ENCODE measurements around the gene YTHDF1. TPM values are rescaled to one million over a fixed set of nuclear protein-coding genes. Genes with fewer than 3 reads are reported as not detected.

The YTHDF1 gene
- total RNA-seq, 1 experiment from 2014 or later, result 85.4 TPM

GRCh38 chr20:63227260-63227659 is 11.3 kb upstream of the YTHDF1 start:
- no peaks in the 10 kb centered on the region for H3K27me3 ChIP-seq (ENCODE audit: insufficient read depth, low read length)

More at GRCh38 chr20:63227260-63227659, 11.3 kb upstream of the YTHDF1 start:
- no peaks in the 10 kb centered on the region for H3K36me3 Mint-ChIP-seq (ENCODE audit: insufficient read depth in 1 of 3, low read depth in 3 of 3)
- Histone ChIP-seq H4K8ac (replicated peaks; ENCODE audit: insufficient read length, low read depth, low read length) (no peak overlapping the region), H3T11ph (ENCODE audit: low read length) (no peak overlapping the region), H2BK5ac (ENCODE audit: insufficient read length, low read length) (no peak overlapping the region), H2BK20ac (ENCODE audit: low read depth, low read length, poor library complexity, severe bottlenecking) (no peak overlapping the region), H3K56ac (ENCODE audit: insufficient read length, low read depth, low read length) (no peak overlapping the region), H3K79me1 (ENCODE audit: insufficient read depth, low read depth, low read length, poor library complexity, severe bottlenecking) (no peaks in the 10 kb centered on the region), H3K18ac (ENCODE audit: insufficient read length, low read depth, low read length) (no peak overlapping the region), H3K14ac (ENCODE audit: insufficient read depth, low read length) (no peak overlapping the region), H2AFZ (ENCODE audit: low read length) (no peak overlapping the region), H3K27ac (ENCODE audit: insufficient read length, low read depth, low read length) (no peak overlapping the region), H3K9ac (ENCODE audit: extremely low read depth, insufficient read length, low read length) (no peak overlapping the region), H3K4me2 (ENCODE audit: insufficient read depth, insufficient read length, low read length) (no peak overlapping the region), H3K23ac (ENCODE audit: insufficient read length, low read depth, low read length) (no peak overlapping the region), H4K20me1 (ENCODE audit: control insufficient read depth, insufficient read depth, insufficient read length) (no peaks in the 10 kb centered on the region), H2AK5ac (ENCODE audit: insufficient read length, low read length) (no peak overlapping the region), H4K5ac (ENCODE audit: insufficient read length, low read depth, low read length) (no peak overlapping the region), H2BK120ac (ENCODE audit: low read depth, low read length, poor library complexity, severe bottlenecking) (no peak overlapping the region), H2BK12ac (ENCODE audit: insufficient read length, low read depth, low read length) (no peak overlapping the region), H4K91ac (ENCODE audit: insufficient read length, low read depth, low read length) (no peak overlapping the region), H3K4me1 (ENCODE audit: insufficient read depth, low read length) (no peaks in the 10 kb centered on the region; the same call in 1 of the 2 replicates), H3K9me3 (ENCODE audit: control insufficient read depth, low read depth, low read length) (no peaks in the 10 kb centered on the region), H3K4ac (ENCODE audit: low read depth, low read length) (no peak overlapping the region), H3K79me2 (ENCODE audit: insufficient read depth, low read length) (no peaks in the 10 kb centered on the region), H2BK15ac (ENCODE audit: low read depth, low read length) (no peak overlapping the region), H3K23me2 (ENCODE audit: insufficient read length, low read depth, low read length, poor library complexity, severe bottlenecking) (no peaks in the 10 kb centered on the region)
- WGBS (ENCODE audit: extremely low coverage, insufficient read length, low lambda C conversion rate), result no CpG with 5 or more reads among the region's 5 CpGs
- peaks cover 23% of the 10 kb centered on the region for H3K27me3 Mint-ChIP-seq (ENCODE audit: low read depth)
- H3K27ac Mint-ChIP-seq, result no peak overlapping the region
- DNase-seq, result no peak
- TF ChIP-seq CTCF (conservative IDR thresholded peaks at IDR 0.05), result no peak
- peaks cover 25 to 70% of the 10 kb centered on the region in 2 experiments for H3K4me1 Mint-ChIP-seq
- no peak overlapping the region for H3K4me3 Mint-ChIP-seq
- no peaks in the 10 kb centered on the region; a peak in 1 of 5 replicates for H3K9me3 Mint-ChIP-seq
